ENCODE measurements around the gene DNAH7.

DNA sequence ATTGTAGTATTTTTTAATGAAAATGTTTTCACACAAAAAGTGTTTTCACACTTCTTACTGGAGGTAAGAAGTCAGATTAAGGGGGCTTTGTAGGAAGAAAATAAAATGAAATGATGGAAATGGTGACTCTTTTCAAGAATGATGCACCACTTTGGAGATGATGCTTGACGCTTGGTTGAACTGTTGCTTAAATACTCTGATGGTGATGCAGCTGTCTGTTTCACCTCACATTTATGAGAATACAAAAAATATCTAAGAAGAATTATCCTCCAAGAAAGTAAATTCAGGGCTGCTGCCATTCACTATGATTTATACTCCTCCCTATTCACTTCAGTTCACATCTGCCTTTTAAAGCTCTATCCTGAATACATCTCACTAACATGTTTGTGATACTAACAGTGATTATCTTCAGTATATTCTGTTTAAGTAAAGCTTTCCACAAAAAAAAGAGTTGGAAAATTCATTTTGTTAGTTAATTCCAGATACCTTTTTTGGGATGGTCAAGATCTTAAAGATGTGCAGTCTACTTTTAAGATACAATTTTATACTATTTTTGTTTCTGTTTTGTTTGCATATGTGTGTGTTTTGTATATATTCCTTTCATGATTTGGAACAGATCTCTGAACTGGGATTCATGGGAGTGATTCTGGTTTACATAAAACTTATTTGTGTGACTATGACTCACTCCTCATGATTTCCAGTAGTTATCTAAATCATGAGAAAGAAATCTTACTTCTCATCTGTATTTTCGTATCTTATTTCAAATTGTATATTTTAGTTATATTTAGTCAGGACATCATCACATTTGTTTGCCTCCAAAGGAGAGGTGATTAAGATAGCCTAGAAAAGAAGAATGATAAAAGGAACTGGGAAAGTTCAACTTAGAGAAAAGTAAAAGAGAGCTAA is 358.5 kb downstream of the DNAH7 start:
- no peak for TF ChIP-seq POLR2AphosphoS5 (IDR thresholded peaks at IDR 0.05)
- TF ChIP-seq, protein P1, sequence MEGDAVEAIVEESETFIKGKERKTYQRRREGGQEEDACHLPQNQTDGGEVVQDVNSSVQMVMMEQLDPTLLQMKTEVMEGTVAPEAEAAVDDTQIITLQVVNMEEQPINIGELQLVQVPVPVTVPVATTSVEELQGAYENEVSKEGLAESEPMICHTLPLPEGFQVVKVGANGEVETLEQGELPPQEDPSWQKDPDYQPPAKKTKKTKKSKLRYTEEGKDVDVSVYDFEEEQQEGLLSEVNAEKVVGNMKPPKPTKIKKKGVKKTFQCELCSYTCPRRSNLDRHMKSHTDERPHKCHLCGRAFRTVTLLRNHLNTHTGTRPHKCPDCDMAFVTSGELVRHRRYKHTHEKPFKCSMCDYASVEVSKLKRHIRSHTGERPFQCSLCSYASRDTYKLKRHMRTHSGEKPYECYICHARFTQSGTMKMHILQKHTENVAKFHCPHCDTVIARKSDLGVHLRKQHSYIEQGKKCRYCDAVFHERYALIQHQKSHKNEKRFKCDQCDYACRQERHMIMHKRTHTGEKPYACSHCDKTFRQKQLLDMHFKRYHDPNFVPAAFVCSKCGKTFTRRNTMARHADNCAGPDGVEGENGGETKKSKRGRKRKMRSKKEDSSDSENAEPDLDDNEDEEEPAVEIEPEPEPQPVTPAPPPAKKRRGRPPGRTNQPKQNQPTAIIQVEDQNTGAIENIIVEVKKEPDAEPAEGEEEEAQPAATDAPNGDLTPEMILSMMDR (IDR thresholded peaks at IDR 0.05): no peak
